Measurements from ENCODE around the gene CDH13.

CDH13 gene

GRCh38 chr16:83774066-83774465 lies 1147.3 kb downstream of the CDH13 start:
- H3K36me3 ChIP-seq (ENCODE audit: low read depth) = no peaks in the 10 kb centered on the region
- no peaks in the 10 kb centered on the region for H3K9me3 ChIP-seq (ENCODE audit: severe bottlenecking)
- ATAC-seq (ENCODE audit: low read depth) (no peak), DNase-seq (ENCODE audit: low spot score) (no peak)
- no peak overlapping the region for H3K27ac ChIP-seq (ENCODE audit: poor library complexity, severe bottlenecking)
- TF ChIP-seq, protein P1, sequence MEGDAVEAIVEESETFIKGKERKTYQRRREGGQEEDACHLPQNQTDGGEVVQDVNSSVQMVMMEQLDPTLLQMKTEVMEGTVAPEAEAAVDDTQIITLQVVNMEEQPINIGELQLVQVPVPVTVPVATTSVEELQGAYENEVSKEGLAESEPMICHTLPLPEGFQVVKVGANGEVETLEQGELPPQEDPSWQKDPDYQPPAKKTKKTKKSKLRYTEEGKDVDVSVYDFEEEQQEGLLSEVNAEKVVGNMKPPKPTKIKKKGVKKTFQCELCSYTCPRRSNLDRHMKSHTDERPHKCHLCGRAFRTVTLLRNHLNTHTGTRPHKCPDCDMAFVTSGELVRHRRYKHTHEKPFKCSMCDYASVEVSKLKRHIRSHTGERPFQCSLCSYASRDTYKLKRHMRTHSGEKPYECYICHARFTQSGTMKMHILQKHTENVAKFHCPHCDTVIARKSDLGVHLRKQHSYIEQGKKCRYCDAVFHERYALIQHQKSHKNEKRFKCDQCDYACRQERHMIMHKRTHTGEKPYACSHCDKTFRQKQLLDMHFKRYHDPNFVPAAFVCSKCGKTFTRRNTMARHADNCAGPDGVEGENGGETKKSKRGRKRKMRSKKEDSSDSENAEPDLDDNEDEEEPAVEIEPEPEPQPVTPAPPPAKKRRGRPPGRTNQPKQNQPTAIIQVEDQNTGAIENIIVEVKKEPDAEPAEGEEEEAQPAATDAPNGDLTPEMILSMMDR (IDR thresholded peaks at IDR 0.05; ENCODE audit: poor library complexity, severe bottlenecking) = no peak
- no peak overlapping the region for H3K4me3 ChIP-seq (ENCODE audit: severe bottlenecking)
- H3K27me3 ChIP-seq (ENCODE audit: insufficient read depth, poor library complexity, severe bottlenecking) = no peaks in the 10 kb centered on the region
- no peaks in the 10 kb centered on the region for H3K4me1 ChIP-seq (ENCODE audit: insufficient read depth, poor library complexity, severe bottlenecking)

DNA sequence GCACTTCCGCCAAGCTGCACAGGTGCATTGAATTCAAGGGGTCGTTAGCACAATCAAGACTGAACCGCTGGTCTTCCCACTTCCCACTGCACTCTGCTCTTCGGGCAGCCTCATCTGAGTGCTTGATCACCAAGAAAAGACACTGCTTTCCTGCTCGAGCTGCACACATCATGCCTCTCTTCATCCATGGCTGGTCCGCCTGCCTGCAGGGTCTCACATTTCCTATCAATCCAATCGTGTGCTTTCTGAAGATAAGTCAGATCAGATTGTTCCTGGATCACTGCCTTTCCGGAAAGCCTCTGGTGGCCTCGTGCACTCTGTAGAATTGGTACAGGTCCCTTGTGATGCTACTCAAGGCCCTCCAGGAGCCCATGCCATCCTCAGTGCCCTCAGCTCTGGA lies 1150.2 kb downstream of the CDH13 start:
- Histone ChIP-seq H3K9me3 (ENCODE audit: severe bottlenecking) (no peaks in the 10 kb centered on the region), H3K27ac (ENCODE audit: poor library complexity, severe bottlenecking) (no peak overlapping the region), H3K36me3 (ENCODE audit: low read depth) (no peaks in the 10 kb centered on the region), H3K4me1 (ENCODE audit: insufficient read depth, poor library complexity, severe bottlenecking) (no peaks in the 10 kb centered on the region), H3K4me3 (ENCODE audit: severe bottlenecking) (no peak overlapping the region), H3K27me3 (ENCODE audit: insufficient read depth, poor library complexity, severe bottlenecking) (no peaks in the 10 kb centered on the region)
- TF ChIP-seq, protein P1 (IDR thresholded peaks at IDR 0.05; ENCODE audit: poor library complexity, severe bottlenecking) = no peak
- no peak for ATAC-seq (ENCODE audit: low read depth)
- no peak for DNase-seq (ENCODE audit: low spot score)

DNA sequence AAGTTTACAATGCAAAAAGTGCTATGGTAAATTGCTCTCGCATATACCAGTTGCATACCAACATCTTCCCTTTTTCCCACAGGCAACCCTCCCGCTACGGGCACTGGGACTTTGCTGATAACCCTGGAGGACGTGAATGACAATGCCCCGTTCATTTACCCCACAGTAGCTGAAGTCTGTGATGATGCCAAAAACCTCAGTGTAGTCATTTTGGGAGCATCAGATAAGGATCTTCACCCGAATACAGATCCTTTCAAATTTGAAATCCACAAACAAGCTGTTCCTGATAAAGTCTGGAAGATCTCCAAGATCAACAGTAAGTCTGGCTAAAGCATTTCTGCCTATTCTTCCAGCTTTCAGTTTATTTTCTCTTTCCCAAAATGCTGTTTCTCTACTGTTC lies 1153.1 kb downstream of the CDH13 start:
- H3K27me3 ChIP-seq (ENCODE audit: insufficient read depth, poor library complexity, severe bottlenecking) = no peaks in the 10 kb centered on the region
- peaks cover 3% of the 10 kb centered on the region; the same call in 1 of the 2 replicates for H3K36me3 ChIP-seq (ENCODE audit: low read depth)
- H3K4me1 ChIP-seq (ENCODE audit: insufficient read depth, poor library complexity, severe bottlenecking) = no peaks in the 10 kb centered on the region
- TF ChIP-seq, protein P1 (IDR thresholded peaks at IDR 0.05; ENCODE audit: poor library complexity, severe bottlenecking) = no peak
- H3K9me3 ChIP-seq (ENCODE audit: severe bottlenecking) = no peaks in the 10 kb centered on the region
- DNase-seq (ENCODE audit: low spot score) (no peak), ATAC-seq (ENCODE audit: low read depth) (no peak)
- H3K27ac ChIP-seq (ENCODE audit: poor library complexity, severe bottlenecking) = no peak overlapping the region
- H3K4me3 ChIP-seq (ENCODE audit: severe bottlenecking) = no peak overlapping the region

DNA sequence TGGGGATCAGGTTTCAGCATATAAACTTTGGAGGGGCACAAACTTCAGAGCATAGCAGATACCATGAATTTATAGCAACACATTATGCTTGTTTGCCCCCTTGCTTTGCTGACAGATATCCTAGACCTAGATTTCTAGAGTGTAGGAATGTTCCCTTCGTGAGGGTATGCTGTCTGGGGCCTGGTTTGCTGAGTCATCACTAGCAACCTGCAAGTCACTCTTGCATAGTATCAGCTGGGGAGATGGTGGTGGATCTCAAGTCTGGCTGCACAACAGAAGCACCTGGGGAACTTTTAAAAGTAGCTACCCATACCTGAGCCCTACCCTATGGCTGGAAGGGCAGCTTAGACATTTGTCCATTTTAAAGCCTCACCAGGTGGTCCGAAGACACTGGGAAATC lies 1158.7 kb downstream of the CDH13 start:
- no peak overlapping the region for H3K4me3 ChIP-seq (ENCODE audit: severe bottlenecking)
- ATAC-seq (ENCODE audit: low read depth) = no peak
- TF ChIP-seq, protein P1 (IDR thresholded peaks at IDR 0.05; ENCODE audit: poor library complexity, severe bottlenecking) = no peak
- H3K4me1 ChIP-seq (ENCODE audit: insufficient read depth, poor library complexity, severe bottlenecking) = no peaks in the 10 kb centered on the region
- no peaks in the 10 kb centered on the region for H3K27me3 ChIP-seq (ENCODE audit: insufficient read depth, poor library complexity, severe bottlenecking)
- no peak overlapping the region for H3K27ac ChIP-seq (ENCODE audit: poor library complexity, severe bottlenecking)
- peaks cover 3% of the 10 kb centered on the region; the same call in 1 of the 2 replicates for H3K36me3 ChIP-seq (ENCODE audit: low read depth)
- DNase-seq (ENCODE audit: low spot score) = no peak
- no peaks in the 10 kb centered on the region for H3K9me3 ChIP-seq (ENCODE audit: severe bottlenecking)

GRCh38 chr16:83789642-83790401 lies 1163.1 kb downstream of the CDH13 start:
- ATAC-seq (ENCODE audit: low read depth) (no peak), DNase-seq (ENCODE audit: low spot score) (no peak)
- TF ChIP-seq, protein P1 (IDR thresholded peaks at IDR 0.05; ENCODE audit: poor library complexity, severe bottlenecking) = no peak

More at GRCh38 chr16:83789642-83790401, 1163.1 kb downstream of the CDH13 start:
- no peak overlapping the region for H3K4me3 ChIP-seq (ENCODE audit: severe bottlenecking)
- no peaks in the 10 kb centered on the region for H3K27me3 ChIP-seq (ENCODE audit: insufficient read depth, poor library complexity, severe bottlenecking)
- no peak overlapping the region for H3K27ac ChIP-seq (ENCODE audit: poor library complexity, severe bottlenecking)
- H3K4me1 ChIP-seq (ENCODE audit: insufficient read depth, poor library complexity, severe bottlenecking) = no peaks in the 10 kb centered on the region
- H3K9me3 ChIP-seq (ENCODE audit: severe bottlenecking) = no peaks in the 10 kb centered on the region
- H3K36me3 ChIP-seq (ENCODE audit: low read depth) = no peaks in the 10 kb centered on the region

Measured in RWPE2 (cell line).